Measurements from ENCODE around the gene LLGL1.

Gene LLGL1

DNA sequence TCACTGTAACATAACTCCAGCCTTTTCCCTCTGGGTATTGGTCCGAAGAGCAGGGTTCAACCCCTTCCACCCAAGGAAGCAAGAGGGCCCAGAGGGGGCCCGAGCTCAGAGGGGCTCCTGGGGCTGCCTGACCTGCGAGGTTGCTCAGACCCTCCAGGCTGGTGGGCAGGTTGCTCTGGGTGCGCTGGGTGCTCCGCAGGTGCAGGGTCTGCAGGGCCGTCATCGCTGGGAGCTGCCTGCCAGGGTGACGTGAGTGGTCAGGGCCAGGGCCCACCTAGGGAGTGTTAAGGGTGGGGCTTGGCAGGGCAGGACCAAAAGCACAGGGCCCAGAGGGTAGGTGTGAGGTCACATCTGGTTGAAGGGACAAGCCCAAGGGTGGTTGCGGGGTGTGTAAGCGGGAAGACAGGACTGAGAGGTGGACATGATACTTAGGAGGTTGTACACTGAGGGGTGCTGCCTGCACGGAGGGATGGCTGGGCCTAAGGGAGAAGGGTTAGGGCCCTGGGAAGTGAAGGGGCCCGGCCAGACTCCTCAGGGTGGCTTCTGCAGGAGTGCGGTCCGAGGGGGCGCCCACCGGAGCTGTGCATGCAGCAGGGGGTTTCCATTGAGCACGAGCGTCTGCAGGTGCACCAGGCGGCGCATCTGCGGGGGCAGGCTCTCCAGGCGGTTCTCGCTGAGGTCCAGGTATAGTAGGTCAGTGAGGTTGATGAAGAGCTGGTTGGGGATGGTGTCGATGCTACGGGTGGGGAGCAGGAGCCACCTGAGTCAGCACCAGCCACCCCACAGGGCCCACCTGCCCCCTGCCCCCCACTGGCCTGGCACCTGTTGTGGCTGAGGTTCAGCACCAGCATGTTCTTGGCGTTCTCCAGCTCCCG is 28.7 kb downstream of the LLGL1 start:
- ATAC-seq: no peak

DNA sequence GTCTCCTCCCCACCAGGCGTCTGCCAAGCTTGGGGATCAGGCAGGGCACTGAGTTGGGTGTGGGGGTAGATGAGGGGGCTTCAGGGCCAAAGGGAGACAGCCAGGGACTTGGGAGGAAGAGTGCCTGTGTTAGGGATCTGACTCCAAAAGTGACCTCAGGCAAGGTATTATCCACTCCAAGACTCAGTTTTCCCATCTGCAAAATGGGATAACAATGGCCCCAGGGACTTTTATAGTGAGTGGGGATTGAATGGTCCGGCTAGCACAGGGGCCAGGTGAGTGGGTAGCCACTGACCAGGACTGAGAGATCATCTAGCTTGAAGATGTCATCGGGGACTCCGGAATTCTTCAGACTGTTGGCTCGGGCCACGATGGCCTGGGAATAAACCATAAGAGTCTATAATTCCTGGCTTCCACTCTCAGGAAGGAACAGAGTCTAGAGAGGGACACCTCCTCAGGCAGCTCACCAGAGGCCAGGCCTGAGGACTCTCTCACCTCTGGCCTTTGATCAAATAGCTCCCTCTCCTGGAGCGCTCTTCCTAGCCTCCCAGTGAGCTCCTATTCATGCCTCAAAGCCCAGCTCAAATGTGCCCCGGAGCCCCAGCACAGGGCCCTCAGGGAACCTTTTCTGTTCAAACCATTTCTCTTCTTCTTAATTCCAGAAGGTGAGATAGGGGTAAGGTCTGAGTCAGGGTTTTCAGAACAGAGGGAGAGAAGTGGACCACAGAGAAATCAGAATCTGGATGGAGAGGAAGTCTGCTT is 29.6 kb downstream of the LLGL1 start:
- no peak for ATAC-seq

DNA sequence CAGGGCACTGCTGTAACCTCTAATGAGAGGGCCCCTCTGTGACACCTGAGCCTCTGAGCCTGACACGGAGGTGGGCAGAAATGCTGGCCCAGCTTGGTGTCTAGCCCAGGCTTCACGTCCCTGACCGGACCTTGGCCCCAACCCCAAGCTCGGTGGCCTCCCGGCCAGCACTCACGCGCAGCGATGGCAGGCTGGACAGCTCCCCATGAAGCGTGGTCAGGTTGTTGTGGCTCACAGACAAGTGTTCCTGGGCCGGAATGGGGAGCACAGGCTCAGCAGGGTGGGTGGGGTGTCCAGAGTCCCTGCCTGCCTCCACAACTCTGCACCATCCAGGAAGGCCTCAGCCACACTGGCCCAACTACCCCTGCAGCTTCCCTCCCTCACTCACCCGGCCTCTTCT is 30.9 kb downstream of the LLGL1 start:
- no peak for ATAC-seq

DNA sequence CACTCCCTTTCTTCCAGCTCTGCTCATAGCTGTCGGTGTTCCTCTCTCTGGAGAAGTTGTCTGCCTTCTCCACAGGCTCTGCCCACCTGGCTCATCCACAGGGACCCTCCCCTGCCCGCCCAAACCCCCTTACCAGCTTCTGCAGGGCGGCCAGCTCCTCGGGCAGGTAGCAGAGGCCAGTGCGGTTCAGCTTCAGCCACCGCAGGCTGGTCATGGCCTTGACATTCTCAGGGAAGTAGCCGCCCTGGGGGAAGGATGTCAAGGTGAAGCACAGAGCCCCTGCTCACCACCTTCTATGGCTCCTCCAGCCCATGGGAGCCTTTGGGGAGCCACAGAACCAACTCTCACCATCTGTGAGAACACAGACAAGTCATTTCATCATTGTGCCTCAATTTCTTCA is 31.3 kb downstream of the LLGL1 start:
- no peak for ATAC-seq

DNA sequence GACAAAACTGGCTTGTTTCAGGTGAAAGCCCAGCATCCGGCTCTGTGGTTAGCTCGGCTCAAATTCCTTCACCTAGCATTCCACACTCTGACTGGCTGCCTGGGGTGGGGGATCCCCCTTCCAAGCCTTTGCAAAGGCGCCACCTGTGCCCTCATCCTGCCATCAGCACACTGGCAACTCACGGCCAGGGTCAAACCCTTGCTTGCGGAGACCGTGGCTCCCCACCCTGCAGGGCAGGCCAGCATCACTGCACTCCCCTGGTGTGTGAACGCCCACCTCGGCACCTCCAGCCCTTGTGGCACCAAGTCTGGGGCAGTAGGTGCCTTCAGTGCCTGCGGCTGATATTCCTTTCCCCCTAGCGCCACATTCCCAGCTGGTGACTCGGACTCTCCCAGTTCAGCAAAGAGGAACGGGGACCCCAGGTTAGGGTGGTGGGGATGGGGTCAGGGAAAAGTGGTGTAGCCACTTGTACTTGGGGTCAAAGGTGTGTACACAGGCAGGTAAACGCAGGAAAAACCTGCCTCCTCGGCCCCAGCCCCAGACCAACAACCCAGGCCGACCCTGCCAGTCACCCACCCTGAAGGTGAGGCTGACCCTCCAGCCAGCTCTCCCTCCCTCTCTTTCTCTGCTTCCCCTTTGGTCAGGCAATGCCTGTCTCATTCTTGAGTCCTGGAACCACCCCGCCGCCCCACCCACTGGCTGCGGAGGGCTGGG is 32.0 kb downstream of the LLGL1 start:
- ATAC-seq: no peak

DNA sequence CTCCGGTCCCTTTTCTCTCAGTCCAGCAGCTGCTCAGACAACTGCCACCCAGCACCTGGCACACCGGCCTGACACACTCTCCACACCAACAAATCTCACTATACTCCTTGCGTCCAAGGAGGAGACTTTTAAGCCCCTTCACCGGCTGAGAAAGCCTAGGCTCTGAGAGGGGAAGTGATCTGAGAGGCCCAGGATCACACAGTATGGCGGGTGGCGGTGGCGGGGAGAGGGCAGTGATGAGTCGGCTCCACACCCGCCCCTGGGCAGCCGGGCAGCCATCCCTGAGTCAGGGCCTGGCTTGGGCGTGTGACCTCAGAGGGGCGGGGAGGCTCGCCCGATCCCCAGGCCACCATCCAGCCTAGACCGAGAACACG is 32.5 kb downstream of the LLGL1 start:
- peak; percentile 35 to 39 for ATAC-seq

DNA sequence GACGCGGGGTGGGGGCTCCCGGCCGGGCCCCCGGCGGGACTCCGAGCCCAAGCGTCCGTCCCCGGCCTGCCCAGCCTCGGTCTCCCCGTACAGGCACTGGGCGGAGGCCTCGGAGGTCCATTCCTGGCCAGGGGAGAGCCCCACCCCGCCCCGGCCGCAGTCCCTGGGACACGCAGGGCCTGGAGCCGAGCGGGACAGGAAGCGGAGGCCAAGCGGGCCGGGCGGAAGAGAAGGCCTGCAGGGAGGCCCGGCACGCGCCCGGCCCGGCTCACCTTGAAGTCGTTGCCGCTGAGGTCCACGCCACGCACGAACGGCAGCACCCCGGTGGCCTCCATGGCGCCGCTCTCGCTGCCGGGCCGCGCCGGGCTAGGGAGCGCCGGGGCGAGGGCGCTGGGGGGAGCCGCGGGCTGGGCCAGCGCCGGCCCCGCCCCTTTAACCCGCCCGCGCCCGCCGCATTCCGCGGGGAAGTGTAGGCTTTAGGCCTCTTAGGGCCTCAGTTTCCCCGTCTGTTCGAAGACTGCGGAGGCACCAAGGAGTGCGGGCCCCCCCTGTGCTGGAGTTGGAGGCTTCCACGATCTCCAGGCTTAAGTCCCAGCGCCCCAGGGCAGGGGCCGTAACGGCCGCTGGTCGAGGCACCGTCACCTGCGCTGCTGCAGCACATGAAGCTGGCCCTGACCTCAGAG is 33.1 kb downstream of the LLGL1 start, which contains the start of gene FLII:
Gene FLII, minus strand, starts transcription at position 383 of the 683 bp plus-strand sequence. Its CDS starts 48 bp downstream, at position 335.
- ATAC-seq: peak; percentile 32 to 41

DNA sequence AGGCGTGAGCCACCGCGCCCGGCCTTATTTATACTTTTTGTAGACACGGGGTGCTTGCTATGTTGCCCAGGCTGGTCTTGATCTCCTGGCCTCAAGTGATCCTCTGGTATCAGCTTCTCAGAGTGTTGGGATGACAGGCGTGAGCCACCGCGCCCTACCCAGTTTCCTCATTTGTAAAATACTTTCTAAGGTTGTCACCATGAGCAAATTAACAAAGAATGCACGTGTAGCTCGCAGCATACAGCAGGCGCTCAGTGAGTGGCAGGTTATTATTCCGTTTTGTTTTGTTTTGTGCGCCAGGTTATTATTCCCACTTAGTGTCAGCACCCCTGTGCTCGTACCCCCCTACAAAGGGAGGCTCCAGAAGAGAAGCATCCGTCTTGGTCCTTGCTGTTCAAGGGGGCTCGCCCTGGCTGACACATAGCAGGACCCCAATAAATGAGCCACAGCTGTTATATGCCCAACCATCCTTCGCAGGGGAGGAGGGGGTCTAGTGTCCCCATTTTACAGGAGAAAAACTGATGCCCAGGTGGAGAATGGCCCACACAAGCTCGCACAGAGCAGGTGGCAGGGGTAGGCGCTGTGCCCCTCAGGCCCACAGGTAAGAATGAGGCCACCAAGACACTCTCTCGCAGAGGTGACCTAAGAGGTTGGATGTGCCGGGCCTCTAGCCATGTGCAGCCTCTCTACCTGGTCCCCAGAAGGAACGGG is 34.3 kb downstream of the LLGL1 start:
- ATAC-seq: peak in 1 of 2 donors; percentile 0

DNA sequence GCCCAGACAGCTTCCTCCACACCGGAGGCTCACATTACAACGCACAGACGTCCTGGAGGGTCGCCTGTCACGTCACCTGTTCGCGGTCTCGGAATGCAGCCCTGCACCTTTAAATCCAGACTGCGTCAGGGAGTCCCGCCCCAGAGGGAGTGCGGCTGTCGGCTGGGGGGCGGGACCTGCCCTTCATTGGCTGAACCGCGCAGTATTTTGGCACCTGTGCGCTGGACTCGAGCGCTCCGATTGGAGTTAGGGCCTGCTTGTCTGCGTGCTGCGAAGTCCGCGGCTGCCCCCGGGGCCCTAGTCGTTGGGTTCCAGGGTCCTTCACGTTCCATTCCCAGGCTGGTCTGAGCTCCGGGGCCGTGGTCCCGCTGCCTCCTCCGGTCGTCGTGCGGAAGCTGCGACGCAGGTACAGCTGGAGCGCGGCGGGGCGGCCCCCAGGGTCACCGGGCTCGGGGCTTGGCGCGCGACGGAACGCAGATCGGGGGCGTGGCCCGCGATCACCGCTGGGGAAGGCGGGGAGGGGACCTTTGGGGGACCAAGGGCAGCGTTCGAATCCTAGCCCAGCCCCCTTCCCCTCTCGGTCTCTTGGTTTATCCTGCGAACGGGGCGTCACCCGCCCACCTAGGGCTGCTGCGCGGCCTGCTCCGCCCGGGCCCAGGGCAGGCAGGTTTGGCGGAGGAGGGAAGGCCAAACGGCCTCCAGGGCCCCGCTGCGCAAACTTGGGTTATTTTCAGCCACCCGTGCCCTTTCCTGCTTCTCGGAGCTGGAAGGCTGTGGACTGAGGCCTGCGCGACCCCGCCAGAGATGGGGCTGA is 35.1 kb downstream of the LLGL1 start, which contains the start of gene MIEF2:
Gene MIEF2, plus strand, starts transcription at position 331 of the 814 bp plus-strand sequence. CDS start 2,059 bp downstream, outside the sequence.
- ATAC-seq: peak; percentile 92 to 93

DNA sequence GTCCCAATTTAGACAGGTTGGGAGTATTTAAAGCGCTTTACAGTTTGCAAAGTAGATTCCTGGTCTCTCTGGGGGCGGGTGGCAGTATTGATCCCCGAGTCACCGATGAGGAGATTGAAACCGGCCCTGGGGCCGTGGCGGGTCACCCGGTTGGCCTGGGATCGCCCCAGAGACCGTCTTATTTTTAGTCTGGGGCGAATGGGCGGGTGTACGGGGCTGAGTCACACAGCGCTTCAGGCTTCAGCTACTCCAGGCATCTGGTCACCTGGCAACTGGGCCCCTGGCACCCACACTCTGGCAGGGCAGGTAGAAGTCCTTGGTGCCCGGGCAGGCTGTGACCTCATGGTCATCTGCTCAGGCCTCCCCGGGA is 35.7 kb downstream of the LLGL1 start:
- no peak for ATAC-seq

DNA sequence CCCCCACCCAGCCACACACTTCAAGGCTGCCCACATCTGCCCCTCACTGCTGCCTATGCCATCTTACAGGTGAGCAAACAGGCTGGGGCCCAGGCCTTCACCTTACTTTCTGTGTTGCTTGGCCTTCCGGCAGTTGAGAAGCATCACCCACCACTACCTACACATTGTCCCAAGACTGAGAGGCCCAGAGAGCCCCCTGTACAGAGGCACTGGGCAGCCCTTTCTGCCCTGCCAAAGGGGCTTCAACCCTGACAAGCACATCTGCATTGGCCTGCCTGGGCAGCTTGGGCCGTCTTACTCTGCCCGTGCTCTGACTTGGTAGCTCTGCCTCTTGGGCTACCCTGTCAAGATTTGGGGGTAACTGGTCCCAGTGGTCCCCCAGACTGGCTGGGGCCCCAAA is 36.2 kb downstream of the LLGL1 start:
- ATAC-seq: no peak

DNA sequence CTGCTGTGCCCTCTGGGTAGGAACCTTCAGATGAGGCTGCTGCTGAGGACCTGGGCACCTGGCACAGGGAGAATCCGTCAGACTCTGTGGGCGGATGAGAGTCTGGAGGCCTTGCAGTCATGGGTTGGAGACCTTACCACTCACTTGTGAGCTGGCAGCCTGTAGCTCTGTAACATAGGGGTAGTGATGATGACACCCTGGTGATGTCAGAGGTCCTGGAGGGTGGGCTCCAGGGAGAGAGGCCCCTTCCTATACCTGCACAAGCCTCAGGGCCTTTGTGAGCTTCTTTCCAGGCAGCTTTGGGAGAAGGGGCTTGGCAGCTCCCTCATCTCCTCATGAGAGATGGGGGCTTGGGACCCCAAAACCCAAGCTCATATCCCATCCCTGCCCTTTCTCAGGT is 36.7 kb downstream of the LLGL1 start:
- ATAC-seq: no peak

DNA sequence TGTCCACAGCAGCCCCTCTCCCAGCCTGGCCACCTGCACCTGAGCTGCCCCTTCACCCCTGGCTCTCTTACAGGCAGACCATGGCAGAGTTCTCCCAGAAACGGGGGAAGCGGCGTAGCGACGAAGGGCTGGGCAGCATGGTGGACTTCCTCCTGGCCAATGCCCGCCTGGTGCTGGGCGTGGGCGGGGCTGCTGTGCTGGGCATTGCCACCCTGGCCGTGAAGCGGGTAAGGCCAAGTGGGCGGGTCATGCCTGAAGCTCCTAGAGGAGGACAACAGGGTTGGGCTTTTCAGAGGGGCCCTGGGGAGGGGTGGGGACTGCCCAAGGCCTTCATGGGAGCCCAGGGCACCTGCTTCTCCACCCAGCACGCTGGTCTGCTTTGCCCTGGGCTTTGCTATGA is 37.2 kb downstream of the LLGL1 start:
- ATAC-seq: no peak

DNA sequence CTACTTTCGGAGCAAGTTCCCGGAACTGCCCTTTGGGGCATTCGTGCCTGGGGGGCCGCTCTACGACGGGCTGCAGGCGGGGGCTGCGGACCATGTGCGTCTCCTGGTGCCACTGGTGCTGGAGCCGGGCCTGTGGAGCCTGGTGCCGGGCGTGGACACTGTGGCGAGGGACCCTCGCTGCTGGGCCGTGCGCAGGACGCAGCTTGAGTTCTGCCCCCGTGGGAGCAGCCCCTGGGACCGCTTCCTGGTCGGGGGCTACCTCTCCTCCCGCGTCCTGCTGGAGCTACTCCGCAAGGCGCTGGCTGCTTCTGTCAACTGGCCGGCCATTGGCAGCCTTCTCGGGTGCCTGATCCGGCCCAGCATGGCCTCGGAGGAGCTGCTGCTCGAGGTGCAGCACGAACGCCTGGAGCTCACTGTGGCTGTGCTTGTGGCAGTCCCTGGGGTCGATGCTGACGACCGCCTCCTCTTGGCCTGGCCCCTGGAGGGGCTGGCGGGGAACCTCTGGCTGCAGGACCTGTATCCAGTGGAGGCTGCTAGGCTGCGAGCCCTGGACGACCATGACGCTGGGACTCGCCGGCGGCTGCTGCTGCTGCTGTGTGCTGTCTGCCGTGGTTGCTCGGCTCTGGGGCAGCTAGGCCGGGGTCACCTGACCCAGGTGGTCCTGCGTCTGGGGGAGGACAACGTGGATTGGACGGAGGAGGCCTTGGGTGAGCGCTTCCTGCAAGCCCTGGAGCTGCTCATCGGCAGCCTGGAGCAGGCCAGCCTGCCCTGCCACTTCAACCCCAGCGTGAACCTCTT is 38.6 kb downstream of the LLGL1 start:
- no peak for ATAC-seq

DNA sequence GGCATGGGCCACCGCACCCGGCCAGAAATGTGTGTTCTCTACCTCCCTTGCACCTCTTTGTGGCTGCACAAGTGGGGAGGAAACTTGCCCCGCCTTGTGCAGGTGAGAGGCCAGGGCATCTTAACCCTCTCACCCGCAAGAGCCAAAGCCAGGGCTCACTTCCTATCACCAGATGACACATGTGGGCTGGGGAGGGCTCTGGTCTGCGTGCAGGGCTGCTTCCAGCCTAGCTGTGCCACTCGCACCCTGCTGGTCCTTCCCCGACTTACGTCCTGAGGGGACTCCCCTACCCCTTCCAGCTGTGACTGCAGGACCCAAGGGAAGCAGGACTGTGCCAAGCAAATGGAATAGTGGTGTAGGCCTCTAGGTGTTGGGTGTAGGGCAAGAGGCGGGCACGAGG is 41.9 kb downstream of the LLGL1 start:
- no peak for ATAC-seq

DNA sequence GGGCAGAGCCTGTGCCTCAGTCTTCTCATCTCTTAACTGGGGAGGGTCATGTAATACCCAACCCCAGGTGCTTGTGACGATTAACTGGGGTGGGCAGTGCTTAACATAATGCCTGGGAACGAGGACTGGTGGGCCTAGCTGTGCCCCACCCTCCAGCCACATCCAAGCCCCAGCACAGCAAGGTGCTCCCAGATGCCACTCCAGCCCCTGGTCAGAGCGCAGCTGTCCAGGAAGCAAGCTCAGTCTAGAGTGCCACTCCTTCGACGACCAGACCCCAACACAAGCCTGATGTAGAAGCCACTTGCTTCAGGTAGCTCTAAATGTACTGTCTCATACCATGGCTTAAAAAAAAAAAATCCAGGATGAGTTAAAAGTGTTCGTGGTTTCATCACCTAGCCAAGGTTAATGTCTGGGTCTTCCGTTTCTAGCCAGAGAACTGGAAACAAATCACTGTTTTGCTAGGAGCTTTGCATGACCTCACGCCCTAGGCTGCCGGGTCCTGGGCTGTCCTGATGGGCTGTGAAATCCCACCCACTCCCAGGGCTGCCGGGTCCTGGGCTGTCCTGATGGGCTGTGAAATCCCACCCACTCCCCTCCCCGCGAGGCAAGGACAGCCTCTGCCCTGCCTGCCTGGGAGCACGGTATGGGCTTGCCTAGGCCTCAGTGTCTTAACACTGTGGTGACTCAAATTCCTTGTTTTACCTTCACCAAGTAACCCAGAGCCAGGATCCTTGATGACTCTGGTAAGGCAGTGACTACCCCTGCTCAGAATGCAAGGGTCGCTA is 42.7 kb downstream of the LLGL1 start:
- ATAC-seq: no peak

DNA sequence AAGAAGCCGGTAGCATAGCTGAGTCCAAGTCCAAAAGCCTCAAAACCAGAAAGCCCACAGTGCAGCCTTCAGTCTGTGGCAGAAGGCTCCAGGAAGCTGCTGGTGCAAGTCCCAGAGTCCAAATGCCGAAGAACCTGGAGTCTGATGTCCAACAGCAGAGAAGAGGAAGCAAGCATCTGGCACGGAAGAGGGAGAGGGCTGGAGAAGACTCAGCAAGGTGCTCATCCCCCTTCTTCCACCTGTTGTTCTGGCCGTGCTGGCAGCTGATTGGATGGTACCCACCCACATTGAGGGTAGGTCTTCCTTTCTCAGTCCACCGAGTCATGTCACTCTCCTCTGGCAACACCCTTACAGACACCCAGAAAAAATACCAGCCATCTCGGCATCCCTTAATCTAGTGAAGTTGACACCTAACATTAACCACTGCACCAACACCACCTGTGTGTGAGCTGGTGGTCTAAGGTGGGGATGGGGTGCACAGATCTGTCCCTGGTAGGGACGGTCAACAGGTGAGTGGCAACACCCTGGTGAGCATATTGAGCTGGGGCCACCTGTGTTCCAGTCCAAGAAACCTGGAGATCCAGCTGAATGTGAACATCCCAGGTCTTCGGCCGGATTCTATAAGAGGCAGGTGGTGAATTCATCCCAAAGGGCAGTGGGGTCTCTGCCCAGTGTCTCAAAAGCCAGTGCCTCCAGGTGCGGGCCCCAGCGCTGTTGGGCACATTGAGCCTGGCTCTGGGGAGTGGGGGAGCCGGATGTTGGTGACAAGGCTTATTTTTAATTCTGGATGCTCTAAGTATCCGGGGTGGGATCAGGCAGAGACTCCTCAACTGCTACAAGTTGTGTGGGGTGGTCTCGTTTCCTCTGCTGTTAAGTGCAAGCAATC is 44.9 kb downstream of the LLGL1 start:
- ATAC-seq: no peak

DNA sequence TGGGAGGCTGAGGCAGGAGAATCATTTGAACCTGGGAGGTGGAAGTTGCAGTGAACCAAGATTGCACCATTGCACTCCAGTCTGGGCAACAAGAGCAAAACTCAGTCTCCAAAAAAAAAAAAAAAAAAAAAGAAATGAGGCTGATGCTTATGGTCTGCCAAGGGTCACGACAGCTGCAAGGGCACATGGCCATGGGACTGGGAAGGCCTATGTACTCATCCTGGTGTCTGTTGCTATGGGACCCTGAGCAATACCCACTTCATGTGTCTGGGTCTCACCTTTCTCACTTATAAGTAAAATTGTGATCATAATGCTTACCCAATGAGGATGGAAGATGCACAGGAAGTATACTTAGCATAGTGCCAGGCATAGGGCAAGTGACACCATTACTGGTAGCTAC is 51.6 kb downstream of the LLGL1 start:
- ATAC-seq: no peak

Measured in activated CD4-positive, CD25-positive, alpha-beta regulatory T cell treated with anti-CD3 and anti-CD28 coated beads, Interleukin-2, amount 50 U/mL, for 24 hours (primary cell).